Heart right ventricle (tissue), 16 donors: ENCODE measurements around the gene MMP8. TPM values are rescaled to one million over a fixed set of nuclear protein-coding genes. Genes with fewer than 3 reads are reported as not detected.

Experiments
- ATAC-seq, 8 donors: fragments of 200-7000 bp; cut with Tn5 transposase; one replicate each; pipeline ENCODE4 v1.9.1; 2020; ENCODE audit warnings: mild to moderate bottlenecking in 8 of 8, moderate library complexity in 8 of 8, moderate number of reproducible peaks in 1 of 8
- DNase-seq, 2 donors: peaks; one replicate each; pipeline ENCODE4 v3.0.0-alpha.2; 2020
- H3K27ac ChIP-seq, 10 donors: fragments of 200-600 bp; sonication (generic) in 2 of 10; one replicate each; pipeline versions ENCODE4 v1.5.0 to v1.8.0; 2020 to 2022; ENCODE audit warnings: mild to moderate bottlenecking in 3 of 10
- H3K27me3 ChIP-seq, 7 donors: fragments of 200-600 bp; one replicate each; pipeline ENCODE4 v1.8.0; 2021 to 2022; ENCODE audit warnings: mild to moderate bottlenecking in 2 of 7
- H3K36me3 ChIP-seq, 9 donors: fragments of 200-600 bp; sonication (generic) in 1 of 9; one replicate each; pipeline versions ENCODE4 v1.5.0 to v1.8.0; 2020 to 2022; ENCODE audit warnings: mild to moderate bottlenecking in 2 of 9
- H3K4me1 ChIP-seq, 9 donors: fragments of 200-600 bp; sonication (generic) in 1 of 9; one replicate each; pipeline versions ENCODE4 v1.5.0 to v1.8.0; 2020 to 2022; ENCODE audit warnings: mild to moderate bottlenecking in 4 of 9
- H3K4me3 ChIP-seq, 10 donors: fragments of 200-600 bp; sonication (generic) in 2 of 10; one replicate each; pipeline versions ENCODE4 v1.5.0 to v1.8.0; 2020 to 2022; ENCODE audit warnings: mild to moderate bottlenecking in 7 of 10, moderate library complexity in 2 of 10
- H3K9me3 ChIP-seq, 11 donors: fragments of 200-600 bp in 10 of 11; sonication (generic) in 2 of 11; one replicate each; pipeline versions ENCODE4 v1.5.0 to v1.8.0; 2013 to 2022; ENCODE audit warnings: mild to moderate bottlenecking in 2 of 11, control low read depth in 1 of 11, moderate library complexity in 1 of 11
- WGBS, 2 donors: extraction: QIAGEN DNeasy Blood & Tissue Kit; methylation state at CpG; one replicate each; pipeline ENCODE4 v1.1.7; 2013; ENCODE audit warnings: inconsistent platforms in 1 of 2; 5-methylcytosine and 5-hydroxymethylcytosine counted together
- intact Hi-C, 10 donors: fragments of 100-400 bp; cut with DNase I; formaldehyde crosslinking; loops; one replicate each; pipeline versions ENCODE4 v1.11.1 to v1.14.2; 2022
- long read RNA-seq, 3 donors: library from polyadenylated mRNA; unstranded; transcript quantifications; one replicate each; pipeline ENCODE4 v2.0.0, GENCODE V29; 2020 to 2021
- polyA plus RNA-seq, 2 donors: library from polyadenylated mRNA; stranded (reverse); fragments of 200-250 nt; gene quantifications; one replicate each; pipeline ENCODE4 v1.2.3, GENCODE V29; 2013
- total RNA-seq, 10 donors: library from RNA; stranded (reverse); fragmentation: NEBNext Ultra II Directional in 3 of 10; extraction: Animal tissue kit (Norgen Biotek cat#: 25700) in 3 of 10; gene quantifications; one replicate each; pipeline versions ENCODE4 v1.2.1 to v1.2.4, GENCODE V29; 2021 to 2023
- TF ChIP-seq, protein P1 (sequence below), 9 donors: fragments of 200-600 bp; sonication (generic) in 2 of 9; IDR thresholded peaks; one replicate each; pipeline versions ENCODE4 v1.5.0 to v1.8.0; 2021 to 2022; ENCODE audit warnings: antibody characterized with exemption in 9 of 9, mild to moderate bottlenecking in 5 of 9, moderate library complexity in 1 of 9
- donor health status: Arrhythmogenic right ventricular cardiomyopathy.
- donor health status: ischemic (EF 13 %, LVEDD 7.1; RV severe dilation, severe dysfunction).
- donor health status: healthy with polysubstance abuse.
- donor health status: DM: no; HTN: yes; CAD: no.
- donor health status: DM: no; HTN: no; CAD: no.
- donor health status: ischemic (EF 25% LVEDD 6.9; RV normal size, moderate dysfunction).
- donor health status: ischemic (EF 25% LVEDD 5.7; RV mildly dilated, moderate dysfunction).
- donor health status: healthy.
- donor health status: DM: yes; HTN: yes; CAD: no.
- donor health status: Ischemic cardiomyopathy.
- donor health status: ischemic (EF 35%, LVEDD 5.7; RV mildly dilated, moderate dysfunction).
- donor health status: nonischemic (EF 11% LVEDD 7.7; RV severe dilation, severe dysfunction).
- donor health status: DM: yes; HTN: yes; CAD: no.
- donor health status: PGD.
- donor health status: ischemic (EF 29% LVEDD 5.4; RV normal size, mild dysfunction).
- donor health status: nonischemic (EF 23%, LVEDD 6.1; RV moderate dilation, normal function).

The MMP8 gene
- 1 to 10 TPM in 1 of 10 donors, under 1 TPM in 2, not detected in 7; 0.15 to 1.4 (median 0.28) TPM for total RNA-seq
- polyA plus RNA-seq = under 1 TPM in 1 of 2 donors, not detected in 1; 0.13 TPM
- long read RNA-seq, donor 1 = 0 reads
- long read RNA-seq, donor 2 = 0 reads
- long read RNA-seq, donor 3 = 0 reads

- TF ChIP-seq, protein P1, sequence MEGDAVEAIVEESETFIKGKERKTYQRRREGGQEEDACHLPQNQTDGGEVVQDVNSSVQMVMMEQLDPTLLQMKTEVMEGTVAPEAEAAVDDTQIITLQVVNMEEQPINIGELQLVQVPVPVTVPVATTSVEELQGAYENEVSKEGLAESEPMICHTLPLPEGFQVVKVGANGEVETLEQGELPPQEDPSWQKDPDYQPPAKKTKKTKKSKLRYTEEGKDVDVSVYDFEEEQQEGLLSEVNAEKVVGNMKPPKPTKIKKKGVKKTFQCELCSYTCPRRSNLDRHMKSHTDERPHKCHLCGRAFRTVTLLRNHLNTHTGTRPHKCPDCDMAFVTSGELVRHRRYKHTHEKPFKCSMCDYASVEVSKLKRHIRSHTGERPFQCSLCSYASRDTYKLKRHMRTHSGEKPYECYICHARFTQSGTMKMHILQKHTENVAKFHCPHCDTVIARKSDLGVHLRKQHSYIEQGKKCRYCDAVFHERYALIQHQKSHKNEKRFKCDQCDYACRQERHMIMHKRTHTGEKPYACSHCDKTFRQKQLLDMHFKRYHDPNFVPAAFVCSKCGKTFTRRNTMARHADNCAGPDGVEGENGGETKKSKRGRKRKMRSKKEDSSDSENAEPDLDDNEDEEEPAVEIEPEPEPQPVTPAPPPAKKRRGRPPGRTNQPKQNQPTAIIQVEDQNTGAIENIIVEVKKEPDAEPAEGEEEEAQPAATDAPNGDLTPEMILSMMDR (IDR thresholded peaks at IDR 0.05) = no peak
- no peak within 1 kb of the TSS for H3K27ac ChIP-seq
- DNase-seq = no peak
- peaks cover 0 to 6% (median 0%) of the 10 kb centered on the region in 11 donors for H3K9me3 ChIP-seq
- ATAC-seq = no peak
- intact Hi-C loops = no loop called here
- H3K4me1 ChIP-seq = peaks cover 0 to 35% (median 0%) of the 10 kb centered on the region in 9 donors
- H3K4me3 ChIP-seq = no peak within 1 kb of the TSS
- no peaks in the 10 kb centered on the region for H3K27me3 ChIP-seq
- no peaks in the 10 kb centered on the region for H3K36me3 ChIP-seq
- WGBS, 2 donors = 36 to 44% methylated on average over 2 of the region's 2 CpGs
Observed at GRCh38 chr11:102724904-102725500, at the start of gene MMP8. Gene MMP8 (minus strand): TSS chr11:102724954. CDS start chr11:102724855, 99 bp downstream.

GRCh38 chr11:102773386-102773785 is 48.6 kb upstream of the MMP8 start:
- H3K36me3 ChIP-seq = no peaks in the 10 kb centered on the region
- DNase-seq (no peak), ATAC-seq (no peak)
- H3K9me3 ChIP-seq = no peaks in the 10 kb centered on the region
- H3K4me1 ChIP-seq = no peaks in the 10 kb centered on the region
- peaks cover 0 to 24% (median 0%) of the 10 kb centered on the region in 7 donors for H3K27me3 ChIP-seq
- 53 to 67% methylated on average over 4 of the region's 4 CpGs for WGBS, 2 donors
- H3K4me3 ChIP-seq = no peak overlapping the region
- H3K27ac ChIP-seq = no peak overlapping the region
- TF ChIP-seq, protein P1 (IDR thresholded peaks at IDR 0.05) = no peak
- intact Hi-C loops = no loop called here

- H3K27me3 ChIP-seq = peaks cover 0 to 41% (median 0%) of the 10 kb centered on the region in 7 donors
- H3K9me3 ChIP-seq = no peaks in the 10 kb centered on the region
- no peak overlapping the region for H3K27ac ChIP-seq
- intact Hi-C loops = no loop called here
- WGBS, 2 donors = 49 to 70% methylated on average over 1 of the region's 1 CpG
- no peaks in the 10 kb centered on the region for H3K4me1 ChIP-seq
- no peaks in the 10 kb centered on the region for H3K36me3 ChIP-seq
- H3K4me3 ChIP-seq = no peak overlapping the region
- TF ChIP-seq, protein P1 (IDR thresholded peaks at IDR 0.05) = no peak
- DNase-seq (no peak), ATAC-seq (no peak)
Observed at GRCh38 chr11:102771351-102771750, 46.6 kb upstream of the MMP8 start.

DNA sequence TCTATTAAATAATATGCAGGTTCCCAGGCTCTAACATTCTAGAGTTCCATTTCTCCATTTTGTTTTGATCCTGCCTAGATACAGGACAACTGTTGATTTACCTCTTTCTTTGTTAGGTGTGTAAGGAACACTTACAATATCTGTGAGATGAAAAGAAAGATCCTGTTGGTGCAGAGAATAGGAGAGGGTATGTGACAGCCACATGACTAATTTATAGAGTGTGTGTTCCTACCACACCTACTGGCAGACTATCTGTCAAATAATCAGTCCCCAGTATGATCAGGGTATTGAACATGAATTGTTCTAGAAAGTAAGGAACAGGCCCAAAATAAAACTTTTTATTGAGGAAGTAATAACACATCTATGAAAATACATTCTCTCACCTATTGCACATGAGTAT is 45.4 kb upstream of the MMP8 start:
- Histone ChIP-seq H3K27ac (no peak overlapping the region), H3K36me3 (no peaks in the 10 kb centered on the region), H3K4me3 (no peak overlapping the region), H3K9me3 (no peaks in the 10 kb centered on the region), H3K4me1 (no peaks in the 10 kb centered on the region), H3K27me3 (peaks cover 0 to 51% (median 0%) of the 10 kb centered on the region in 7 donors)
- TF ChIP-seq, protein P1 (IDR thresholded peaks at IDR 0.05) = no peak
- intact Hi-C loops = no loop called here
- ATAC-seq = no peak
- no peak for DNase-seq
